Measurements from ENCODE around the gene TAF8.

TAF8 gene

GRCh38 chr6:42136508-42137193, 86.3 kb downstream of the TAF8 start:
- Histone ChIP-seq H3K4me3 (ENCODE audit: low read depth in 1 of 2, low read length in 2 of 2) (no peak overlapping the region), H3K27me3 (ENCODE audit: control insufficient read depth in 1 of 2, insufficient read depth in 2 of 2, low read length in 2 of 2) (peaks cover 6 to 12% of the 10 kb centered on the region in 2 donors), H3K9me3 (ENCODE audit: low read length) (no peaks in the 10 kb centered on the region), H3K4me1 (ENCODE audit: insufficient read depth, low read length) (no peaks in the 10 kb centered on the region), H3K27ac (ENCODE audit: low read depth, low read length) (no peak overlapping the region), H3K9ac (ENCODE audit: low read length) (no peak overlapping the region), H3K36me3 (ENCODE audit: insufficient read depth, low read length) (no peaks in the 10 kb centered on the region)

Measured in muscle layer of colon (tissue), 2 donors.